H4 (cell line): ENCODE data around the gene ACOT13. TPM values are rescaled to one million over a fixed set of nuclear protein-coding genes. Genes with fewer than 3 reads are reported as not detected.
"Not testable (repeated sequence)": the region's sequence is repeated elsewhere in the genome, so short reads cannot be mapped to it uniquely, and the experiment has no call there.

Experiments
- DNase-seq: peaks from one replicate; pipeline ENCODE4 v3.0.0-alpha.2; 2015; ENCODE audit warnings: low spot score
- total RNA-seq: library from RNA; depleted of rRNA; stranded (reverse); fragments of >200 nt; shearing (Covaris generic); gene quantifications from 2 replicates; pipeline ENCODE4 v1.2.3, GENCODE V29; 2014

ACOT13 gene
- total RNA-seq, 1 experiment from 2014 or later: 18.3 TPM

- no peak for DNase-seq
Measured at GRCh38 chr6:24692848-24693592, 26.1 kb downstream of the ACOT13 start.

- DNase-seq: no peak
Measured at GRCh38 chr6:24694198-24694597, 27.3 kb downstream of the ACOT13 start.

- DNase-seq: peak; percentile 26
Measured at GRCh38 chr6:24695635-24696034, 28.8 kb downstream of the ACOT13 start.

GRCh38 chr6:24696097-24696496 is 29.2 kb downstream of the ACOT13 start:
- DNase-seq: no peak

- no peak for DNase-seq
Measured at GRCh38 chr6:24699521-24700359, 32.9 kb downstream of the ACOT13 start.

GRCh38 chr6:24702720-24703282 is 35.9 kb downstream of the ACOT13 start:
- no peak for DNase-seq

- DNase-seq: no peak
Measured at GRCh38 chr6:24704468-24704867, 37.6 kb downstream of the ACOT13 start.

GRCh38 chr6:24708612-24709011 is 41.7 kb downstream of the ACOT13 start:
- no peak for DNase-seq

GRCh38 chr6:24709014-24709711 is 42.3 kb downstream of the ACOT13 start:
- DNase-seq: no peak

GRCh38 chr6:24710519-24711303 is 43.8 kb downstream of the ACOT13 start:
- no peak for DNase-seq

- not testable (repeated sequence) for DNase-seq
Measured at GRCh38 chr6:24716602-24717148, 49.8 kb downstream of the ACOT13 start.

GRCh38 chr6:24718449-24719124 is 51.7 kb downstream of the ACOT13 start:
- DNase-seq: no peak

- DNase-seq: peak; percentile 12
Measured at GRCh38 chr6:24719125-24719971, 52.5 kb downstream of the ACOT13 start, which contains the start of gene C6orf62. TSS of gene C6orf62 (minus strand) at chr6:24719154. CDS start at chr6:24718668, 486 bp downstream.

GRCh38 chr6:24720131-24720603 is 53.3 kb downstream of the ACOT13 start:
- DNase-seq: peak; percentile 10

GRCh38 chr6:24720604-24721460 is 54.0 kb downstream of the ACOT13 start:
- DNase-seq: peak; percentile 99

- no peak for DNase-seq
Measured at GRCh38 chr6:24721461-24722215, 54.8 kb downstream of the ACOT13 start.

GRCh38 chr6:24723270-24723669 is 56.4 kb downstream of the ACOT13 start:
- DNase-seq: no peak
